DOHH2 (cell line): Measurements from ENCODE around the gene TLX2.

ENCODE experiments used
- H3F3A ChIP-seq: fragments of 200-600 bp; sonication (generic), shearing (Covaris generic); 2 replicates; pipeline ENCODE4 v1.6.0; 2016; ENCODE audit warnings: antibody characterized with exemption, mild to moderate bottlenecking; ENCODE audit not compliant: control insufficient read depth, insufficient read depth
- H3K27ac ChIP-seq: fragments of 200-600 bp; sonication (generic); 2 replicates; pipeline ENCODE4 v1.5.1; 2014; ENCODE audit warnings: low read depth, mild to moderate bottlenecking, low read length, moderate library complexity
- H3K27me3 ChIP-seq: fragments of 200-600 bp; sonication (generic); 2 replicates; pipeline ENCODE4 v1.6.1; 2014; ENCODE audit warnings: mild to moderate bottlenecking, low read length, mixed read lengths; ENCODE audit not compliant: control insufficient read depth
- H3K36me3 ChIP-seq: fragments of 200-600 bp; sonication (generic); 2 replicates; pipeline ENCODE4 v1.6.1; 2014; ENCODE audit warnings: mild to moderate bottlenecking, low read length, moderate library complexity, mixed read lengths; ENCODE audit not compliant: control insufficient read depth
- H3K4me1 ChIP-seq: fragments of 200-600 bp; sonication (generic); 2 replicates; pipeline ENCODE4 v1.6.1; 2014; ENCODE audit warnings: mild to moderate bottlenecking, low read length, mixed read lengths; ENCODE audit not compliant: control insufficient read depth
- H3K4me2 ChIP-seq: fragments of 200-600 bp; sonication (generic); 2 replicates; pipeline ENCODE4 v1.6.0; 2014; ENCODE audit warnings: mild to moderate bottlenecking, low read length, moderate library complexity
- H3K4me3 ChIP-seq: fragments of 200-600 bp; sonication (generic); 2 replicates; pipeline ENCODE4 v1.5.1; 2014; ENCODE audit warnings: mild to moderate bottlenecking, low read length, mixed read lengths
- H3K79me2 ChIP-seq: fragments of 200-600 bp; sonication (generic); 2 replicates; pipeline ENCODE4 v1.6.1; 2014; ENCODE audit warnings: mild to moderate bottlenecking, low read length, mixed read lengths; ENCODE audit not compliant: control insufficient read depth
- H3K9me2 ChIP-seq: fragments of 200-600 bp; sonication (generic); replicated peaks from 2 replicates; pipeline ENCODE4 v1.6.1; 2014; ENCODE audit warnings: mild to moderate bottlenecking, low read length, mixed read lengths; ENCODE audit not compliant: control insufficient read depth
- H3K9me3 ChIP-seq: fragments of 200-600 bp; sonication (generic); 2 replicates; pipeline ENCODE4 v1.6.1; 2014; ENCODE audit warnings: antibody characterized with exemption, low read length, mixed read lengths; ENCODE audit not compliant: control insufficient read depth, insufficient read depth
- H4K20me1 ChIP-seq: fragments of 200-600 bp; sonication (generic); 2 replicates; pipeline ENCODE4 v1.6.0; 2014; ENCODE audit warnings: low read depth, mild to moderate bottlenecking, antibody characterized with exemption, low read length, moderate library complexity; ENCODE audit not compliant: control insufficient read depth, insufficient read depth
- EZH2phosphoT487 ChIP-seq: fragments of 200-600 bp; sonication (generic); IDR thresholded peaks from 2 replicates; pipeline ENCODE4 v1.6.1; 2017; ENCODE audit warnings: borderline replicate concordance, mild to moderate bottlenecking, antibody characterized with exemption, low read length, moderate library complexity, mixed read lengths
- TF ChIP-seq, protein P1 (sequence below): fragments of 200-600 bp; sonication (generic); IDR thresholded peaks from one replicate; pipeline ENCODE4 v1.5.1; 2014; ENCODE audit warnings: antibody characterized with exemption, mild to moderate bottlenecking, low read depth, low read length; ENCODE audit not compliant: poor library complexity, severe bottlenecking

Gene TLX2

DNA sequence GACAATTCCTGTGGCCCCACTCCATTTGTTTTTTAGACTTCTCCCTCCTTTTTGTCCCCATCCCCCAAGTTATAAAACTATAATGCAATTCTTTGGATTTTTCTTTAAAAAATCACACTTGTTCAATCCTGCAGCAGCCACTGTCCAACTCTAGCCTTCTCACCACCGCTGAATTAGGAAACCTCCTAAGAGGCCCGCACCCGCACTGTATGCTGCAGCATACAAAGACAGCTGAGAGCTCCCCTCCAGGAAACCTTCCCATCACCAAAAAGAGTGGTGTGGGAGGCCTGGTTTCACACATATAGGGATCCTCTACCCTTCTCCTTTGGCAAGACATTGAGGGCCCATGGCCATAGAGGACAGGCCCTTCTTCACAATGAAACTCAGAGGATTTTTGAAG lies 9.7 kb upstream of the TLX2 start:
- Histone ChIP-seq H4K20me1 (no peaks in the 10 kb centered on the region), H3K27ac (no peak overlapping the region), H3K4me1 (peaks cover 41% of the 10 kb centered on the region), H3K27me3 (peaks cover 39% of the 10 kb centered on the region), H3K4me2 (no peak overlapping the region), H3K36me3 (peaks cover 14% of the 10 kb centered on the region), H3F3A (0 out of 2 replicates have a peak, but pooled peaks cover 2% of the 10 kb centered on the region), H3K79me2 (peaks cover 13% of the 10 kb centered on the region), H3K4me3 (no peak overlapping the region), H3K9me3 (no peaks in the 10 kb centered on the region), H3K9me2 (no peaks in the 10 kb centered on the region)
- TF ChIP-seq EZH2phosphoT487: no peak
- TF ChIP-seq, protein P1, sequence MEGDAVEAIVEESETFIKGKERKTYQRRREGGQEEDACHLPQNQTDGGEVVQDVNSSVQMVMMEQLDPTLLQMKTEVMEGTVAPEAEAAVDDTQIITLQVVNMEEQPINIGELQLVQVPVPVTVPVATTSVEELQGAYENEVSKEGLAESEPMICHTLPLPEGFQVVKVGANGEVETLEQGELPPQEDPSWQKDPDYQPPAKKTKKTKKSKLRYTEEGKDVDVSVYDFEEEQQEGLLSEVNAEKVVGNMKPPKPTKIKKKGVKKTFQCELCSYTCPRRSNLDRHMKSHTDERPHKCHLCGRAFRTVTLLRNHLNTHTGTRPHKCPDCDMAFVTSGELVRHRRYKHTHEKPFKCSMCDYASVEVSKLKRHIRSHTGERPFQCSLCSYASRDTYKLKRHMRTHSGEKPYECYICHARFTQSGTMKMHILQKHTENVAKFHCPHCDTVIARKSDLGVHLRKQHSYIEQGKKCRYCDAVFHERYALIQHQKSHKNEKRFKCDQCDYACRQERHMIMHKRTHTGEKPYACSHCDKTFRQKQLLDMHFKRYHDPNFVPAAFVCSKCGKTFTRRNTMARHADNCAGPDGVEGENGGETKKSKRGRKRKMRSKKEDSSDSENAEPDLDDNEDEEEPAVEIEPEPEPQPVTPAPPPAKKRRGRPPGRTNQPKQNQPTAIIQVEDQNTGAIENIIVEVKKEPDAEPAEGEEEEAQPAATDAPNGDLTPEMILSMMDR: no peak

DNA sequence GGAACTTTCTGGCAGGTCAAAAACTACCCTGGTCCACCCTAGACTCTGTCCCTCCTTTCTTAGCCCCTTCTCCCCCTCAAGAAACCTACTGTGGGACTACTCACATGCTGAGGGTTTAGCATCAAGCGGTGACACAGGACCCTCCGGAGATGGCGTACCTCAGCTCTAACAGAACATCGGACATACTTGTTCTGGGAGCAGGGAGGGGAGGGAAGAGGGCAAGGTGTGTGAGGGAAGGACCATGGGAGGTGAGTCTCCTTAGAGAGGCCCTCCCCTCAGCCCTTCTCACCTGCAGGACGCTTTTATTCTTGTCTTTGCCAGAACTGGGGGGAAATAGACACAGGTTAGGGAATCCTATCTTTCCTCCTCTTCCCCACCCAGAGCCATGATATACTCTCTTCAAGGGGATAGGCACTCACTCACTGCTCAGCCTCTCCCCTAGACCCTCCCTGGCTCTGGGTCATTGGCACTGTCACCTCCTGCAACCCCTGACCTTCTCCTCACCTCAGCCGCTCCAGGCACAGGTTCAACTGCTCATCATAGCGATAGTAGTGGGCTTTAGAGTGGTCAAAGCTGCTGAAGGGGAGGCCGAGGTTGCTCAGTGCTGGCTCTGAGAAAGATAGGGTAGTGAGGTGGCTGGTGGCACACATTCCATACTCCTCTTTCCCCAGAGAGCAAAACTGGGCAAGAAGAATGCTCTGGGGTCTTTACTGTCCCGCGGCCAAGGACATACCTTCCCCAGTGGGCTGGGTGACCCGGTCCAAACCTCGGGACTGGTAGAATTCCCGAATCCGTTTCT lies 8.6 kb upstream of the TLX2 start:
- no peak overlapping the region for H3K27ac ChIP-seq

DNA sequence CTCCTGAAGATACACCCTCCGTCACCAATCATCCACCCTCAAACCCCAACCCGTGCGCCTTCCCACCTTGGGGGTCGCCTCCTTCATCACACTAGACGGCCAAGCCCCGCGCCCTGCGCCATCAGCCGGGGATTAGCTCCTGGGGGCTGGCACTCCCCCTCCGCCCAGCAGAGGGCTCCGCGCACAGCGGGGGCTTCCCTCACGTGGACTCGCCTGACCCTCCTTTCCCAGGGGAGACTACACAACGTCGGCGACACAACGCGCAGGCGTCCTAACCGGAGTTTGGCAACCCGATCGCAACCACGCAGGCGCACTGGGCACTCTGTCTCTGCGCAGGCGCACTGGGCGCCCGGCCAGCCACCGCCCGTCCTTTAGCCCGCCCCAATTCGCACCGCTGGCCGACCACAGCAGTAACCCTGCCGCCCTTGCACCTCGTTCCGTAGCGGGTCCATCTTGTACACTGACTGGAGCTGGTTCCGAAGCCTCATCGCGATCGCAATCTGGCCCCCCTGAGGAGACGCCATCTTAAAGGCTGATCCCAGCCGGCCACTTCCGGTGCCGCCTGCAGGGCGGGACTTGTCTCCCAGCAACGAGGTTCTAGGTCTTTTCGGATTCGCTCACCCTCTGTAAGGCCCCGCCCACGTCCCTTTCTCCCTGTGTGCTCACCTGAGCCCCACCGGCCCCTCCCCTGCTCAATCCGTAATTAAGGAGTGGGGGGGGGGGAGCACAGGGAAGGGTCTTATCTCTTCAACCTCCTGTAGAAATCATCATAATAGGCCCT lies 6.9 kb upstream of the TLX2 start, which contains the start of gene PCGF1:
TSS of gene PCGF1 (minus strand) at position 551 of the 781 bp plus-strand sequence. CDS start at position 524, 27 bp downstream.
- no peaks in the 10 kb centered on the region for H3K9me3 ChIP-seq
- H3K36me3 ChIP-seq: peaks cover 14% of the 10 kb centered on the region
- H3K4me1 ChIP-seq: peaks cover 40% of the 10 kb centered on the region
- peak within 1 kb of the TSS; percentile 71 for H3K4me2 ChIP-seq
- H3K27me3 ChIP-seq: peaks cover 21% of the 10 kb centered on the region
- H3K27ac ChIP-seq: peak within 1 kb of the TSS; percentile 86
- H3K4me3 ChIP-seq: peak within 1 kb of the TSS; percentile 97
- no peaks in the 10 kb centered on the region for H4K20me1 ChIP-seq
- H3F3A ChIP-seq: 0 out of 2 replicates have a peak, but pooled peaks cover 3% of the 10 kb centered on the region
- TF ChIP-seq EZH2phosphoT487: no peak
- TF ChIP-seq, protein P1: peak; percentile 84
- H3K79me2 ChIP-seq: peaks cover 13% of the 10 kb centered on the region
- no peaks in the 10 kb centered on the region for H3K9me2 ChIP-seq

More for the DNA sequence above, 8.6 kb upstream of the TLX2 start:
- TF ChIP-seq, protein P1: no peak
- TF ChIP-seq EZH2phosphoT487: no peak
- peaks cover 29% of the 10 kb centered on the region for H3K27me3 ChIP-seq
- H4K20me1 ChIP-seq: no peaks in the 10 kb centered on the region
- peaks cover 14% of the 10 kb centered on the region for H3K36me3 ChIP-seq
- 0 out of 2 replicates have a peak, but pooled peaks cover 3% of the 10 kb centered on the region for H3F3A ChIP-seq
- no peaks in the 10 kb centered on the region for H3K9me3 ChIP-seq
- no peaks in the 10 kb centered on the region for H3K9me2 ChIP-seq
- 0 out of 2 replicates have a peak overlapping the region, but pooled peaks have one; percentile 4 for H3K4me3 ChIP-seq
- peaks cover 13% of the 10 kb centered on the region for H3K79me2 ChIP-seq
- peaks cover 41% of the 10 kb centered on the region for H3K4me1 ChIP-seq
- peak overlapping the region; percentile 71 for H3K4me2 ChIP-seq
